ENCODE measurements around the gene HS1BP3.

- TF ChIP-seq, protein P1, sequence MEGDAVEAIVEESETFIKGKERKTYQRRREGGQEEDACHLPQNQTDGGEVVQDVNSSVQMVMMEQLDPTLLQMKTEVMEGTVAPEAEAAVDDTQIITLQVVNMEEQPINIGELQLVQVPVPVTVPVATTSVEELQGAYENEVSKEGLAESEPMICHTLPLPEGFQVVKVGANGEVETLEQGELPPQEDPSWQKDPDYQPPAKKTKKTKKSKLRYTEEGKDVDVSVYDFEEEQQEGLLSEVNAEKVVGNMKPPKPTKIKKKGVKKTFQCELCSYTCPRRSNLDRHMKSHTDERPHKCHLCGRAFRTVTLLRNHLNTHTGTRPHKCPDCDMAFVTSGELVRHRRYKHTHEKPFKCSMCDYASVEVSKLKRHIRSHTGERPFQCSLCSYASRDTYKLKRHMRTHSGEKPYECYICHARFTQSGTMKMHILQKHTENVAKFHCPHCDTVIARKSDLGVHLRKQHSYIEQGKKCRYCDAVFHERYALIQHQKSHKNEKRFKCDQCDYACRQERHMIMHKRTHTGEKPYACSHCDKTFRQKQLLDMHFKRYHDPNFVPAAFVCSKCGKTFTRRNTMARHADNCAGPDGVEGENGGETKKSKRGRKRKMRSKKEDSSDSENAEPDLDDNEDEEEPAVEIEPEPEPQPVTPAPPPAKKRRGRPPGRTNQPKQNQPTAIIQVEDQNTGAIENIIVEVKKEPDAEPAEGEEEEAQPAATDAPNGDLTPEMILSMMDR (conservative IDR thresholded peaks at IDR 0.05 in 1 of 2, IDR thresholded peaks at IDR 0.05 in 1 of 2; ENCODE audit: extremely low read depth in 1 of 2, insufficient read depth in 1 of 2, low read depth in 1 of 2, low read length in 2 of 2), result no peak
- no peak for TF ChIP-seq EZH2 (IDR thresholded peaks at IDR 0.05; ENCODE audit: borderline replicate concordance, low read length)
These were observed 48.1 kb downstream of the HS1BP3 start for GRCh38 chr2:20602803-20603202.
